OCI-LY3 (cell line): ENCODE measurements around the gene FAAP20.

Source experiments
- CTCF ChIP-seq: fragments of 200-600, 300-600 bp; sonication (generic); IDR thresholded peaks from 2 replicates; pipeline ENCODE4 v1.5.1; 2014; ENCODE audit warnings: antibody characterized with exemption, low read length, low read depth
- EZH2phosphoT487 ChIP-seq: fragments of 200-600 bp; shearing (Covaris generic); IDR thresholded peaks from 2 replicates; pipeline ENCODE4 v1.6.1; 2018; ENCODE audit warnings: antibody characterized with exemption, mixed run types, low read depth

DNA sequence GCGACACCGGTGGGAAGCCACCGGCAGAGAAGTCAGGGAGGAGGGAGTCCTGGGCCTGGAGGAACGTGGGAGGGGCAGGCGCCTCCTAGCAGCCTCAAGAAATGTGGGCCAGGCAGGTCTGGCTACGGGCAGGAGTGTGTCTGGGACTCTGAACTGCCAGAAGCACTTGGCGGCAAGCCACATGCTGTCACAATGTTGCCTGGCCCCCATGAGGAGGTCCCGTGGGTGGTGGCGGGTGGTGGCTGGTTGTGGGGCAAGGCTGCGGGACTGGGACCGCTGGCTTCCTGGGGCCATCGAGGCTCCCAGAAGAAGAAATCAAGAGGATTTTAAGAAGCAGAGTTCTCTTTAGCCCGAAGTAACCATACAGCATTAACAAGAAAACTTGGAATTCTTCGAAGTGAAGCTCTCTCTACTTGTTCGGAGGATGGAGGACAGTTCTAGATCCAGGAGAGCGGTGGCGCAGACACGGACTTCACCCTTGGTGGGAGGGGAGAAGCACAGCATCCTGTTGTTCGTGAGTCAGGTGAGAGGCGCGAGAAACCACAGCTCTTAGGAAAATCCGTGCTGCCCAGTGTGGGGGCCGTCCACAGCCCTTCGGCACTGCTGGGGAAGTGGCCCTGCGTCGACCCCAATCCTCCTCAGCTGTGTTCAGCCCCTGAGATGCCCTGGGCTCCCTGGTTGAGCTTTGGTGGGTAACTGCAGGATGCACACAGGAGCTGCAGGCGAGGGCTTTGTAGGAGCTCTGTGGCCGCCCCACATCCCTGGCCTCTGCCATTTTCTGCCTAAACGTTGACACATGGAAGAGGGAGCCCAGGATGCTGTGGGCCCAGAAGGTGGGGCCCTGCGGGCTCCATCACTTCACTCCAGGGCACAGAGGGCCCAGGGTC lies 45.9 kb upstream of the FAAP20 start:
- TF ChIP-seq CTCF (no peak), EZH2phosphoT487 (no peak)
